HG03432 (cell line): Measurements from ENCODE around the gene ERBB2.
A peak's percentile ranks its signal among the peaks of the same experiment; 100 is the strongest.
"Not testable (repeated sequence)": the region's sequence is repeated elsewhere in the genome, so short reads cannot be mapped to it uniquely, and the experiment has no call there.

Experiments used
- ATAC-seq: cut with Tn5 transposase; IDR thresholded peaks from one replicate; pipeline ENCODE4 v1.9.1; 2021; ENCODE audit warnings: mild to moderate bottlenecking, moderate library complexity; ENCODE audit not compliant: unreplicated experiment

Gene ERBB2

DNA sequence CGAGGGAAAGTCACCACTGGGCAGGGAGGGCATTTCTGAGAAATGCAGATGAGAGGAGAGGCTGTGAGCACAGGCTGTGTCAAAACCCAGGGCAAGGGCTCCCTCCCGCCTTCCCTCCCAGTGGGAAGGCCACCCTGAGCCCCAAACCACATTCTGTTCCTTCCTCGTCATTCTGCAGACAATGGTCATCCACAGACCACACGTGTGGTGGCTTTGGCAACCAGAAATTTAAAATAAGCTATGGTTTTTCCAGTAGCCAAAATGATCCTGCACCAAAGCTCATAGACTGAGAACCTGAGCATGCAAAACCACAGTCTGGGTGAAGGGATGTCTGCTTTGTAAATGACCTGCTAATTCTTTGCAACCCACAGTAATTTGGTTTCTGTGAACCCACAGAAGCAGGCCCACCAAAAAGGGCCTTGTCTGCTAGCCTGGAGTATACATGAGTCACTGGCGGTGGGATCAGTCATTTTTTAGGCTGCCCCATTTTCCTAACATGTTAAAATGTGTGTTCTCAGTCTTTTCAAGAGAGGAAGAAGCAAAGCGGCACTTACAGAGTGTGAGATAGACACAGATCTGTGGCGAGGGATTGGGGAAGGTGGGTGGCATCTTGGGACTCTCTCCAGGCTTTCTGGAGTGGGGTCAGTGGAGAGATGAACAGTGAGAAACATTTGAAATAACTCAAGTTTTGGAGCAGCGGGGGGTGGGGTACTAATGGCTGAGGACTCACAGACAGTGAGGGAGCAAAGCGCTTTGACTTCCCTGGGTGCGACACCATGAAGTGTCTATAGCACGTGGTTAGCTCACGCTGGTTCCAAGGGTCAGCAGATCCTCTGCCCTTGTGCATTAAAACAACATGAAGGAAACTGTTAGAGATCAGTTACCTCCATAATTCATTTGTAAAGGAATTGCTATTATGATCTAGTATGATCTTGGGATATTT, 58.3 kb downstream of the ERBB2 start:
- ATAC-seq = no peak

DNA sequence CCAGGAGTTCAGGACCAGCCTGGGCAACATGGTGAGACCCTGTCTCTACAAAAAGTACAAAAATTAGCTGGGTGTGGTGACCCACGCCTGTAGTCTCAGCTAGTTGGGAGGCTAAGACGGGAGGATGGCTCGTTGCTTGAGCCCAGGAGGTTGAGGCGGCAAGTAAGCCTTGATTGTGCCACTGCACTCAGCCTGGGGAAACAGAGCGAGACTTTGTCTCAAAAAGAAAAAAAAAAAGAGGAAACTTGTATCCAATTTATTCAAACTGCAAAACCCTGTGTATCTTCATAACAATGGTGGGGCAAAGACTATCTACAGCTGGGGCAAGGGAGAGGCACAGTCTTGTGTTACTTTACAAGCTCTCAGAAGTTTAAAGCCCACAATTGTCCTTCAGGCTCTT, 59.3 kb downstream of the ERBB2 start:
- no peak for ATAC-seq

DNA sequence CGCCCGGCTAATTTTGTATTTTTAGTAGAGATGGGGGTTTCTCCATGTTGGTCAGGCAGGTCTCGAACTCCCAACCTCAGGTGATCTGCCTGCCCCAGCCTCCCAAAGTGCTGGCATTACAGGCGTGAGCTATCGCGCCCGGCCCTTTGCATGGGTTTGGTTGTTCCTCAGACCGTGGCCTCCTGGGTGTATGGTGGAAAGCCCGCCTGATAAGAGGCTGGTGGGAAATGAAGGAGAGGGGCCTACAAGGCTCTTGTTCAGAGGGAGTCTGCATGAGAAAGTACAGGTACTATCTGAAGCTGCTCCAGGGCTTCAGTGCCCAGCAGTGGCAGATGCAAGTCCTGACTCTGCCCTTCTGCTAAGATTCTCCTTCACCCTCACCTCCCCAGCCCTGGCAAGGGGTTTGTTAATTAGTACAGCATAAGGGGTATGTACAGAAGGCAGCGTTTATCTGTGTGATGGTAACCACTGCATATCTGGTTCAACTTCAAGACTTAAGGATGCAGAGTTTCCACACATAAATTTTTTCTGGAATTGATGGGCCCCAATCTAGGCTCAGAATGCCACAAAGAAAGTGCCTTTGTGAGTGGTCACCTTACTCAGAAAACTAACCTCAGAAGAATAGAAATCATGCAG, 62.1 kb downstream of the ERBB2 start:
- no peak for ATAC-seq

DNA sequence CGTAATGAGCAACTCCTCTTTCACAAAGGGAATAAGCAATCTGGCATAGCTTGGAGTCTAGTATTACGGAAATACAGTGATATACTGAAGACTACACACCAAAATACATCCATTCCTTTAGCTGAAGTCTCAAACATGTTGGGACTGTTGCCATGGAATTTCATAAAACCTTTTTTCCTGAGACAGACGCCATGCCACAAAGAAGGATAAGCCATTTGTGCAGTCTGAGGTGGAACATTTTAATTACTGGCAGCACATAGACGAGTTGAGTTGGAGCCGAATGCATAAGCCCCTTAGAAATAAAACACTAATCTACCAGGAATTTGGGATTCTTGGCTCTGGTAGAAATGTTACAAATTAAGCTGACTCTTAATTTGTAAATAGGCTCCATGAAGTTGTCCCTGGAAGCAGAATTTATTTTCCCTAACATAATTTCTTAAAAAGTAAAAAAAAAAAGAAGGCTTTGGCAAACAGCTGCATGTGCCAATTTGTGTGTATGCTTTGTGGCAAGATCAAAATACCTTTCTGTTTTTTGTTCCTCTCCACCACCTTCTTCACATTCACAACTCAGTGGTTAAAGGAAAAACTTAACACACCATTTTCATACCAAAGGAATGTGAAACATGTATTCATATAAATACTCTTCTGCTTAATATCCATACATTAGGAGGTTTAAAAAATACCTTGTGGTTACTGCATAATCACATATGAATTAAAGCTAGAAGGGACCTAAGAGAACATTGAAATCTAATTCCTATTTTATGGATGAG, 63.4 kb downstream of the ERBB2 start:
- no peak for ATAC-seq

DNA sequence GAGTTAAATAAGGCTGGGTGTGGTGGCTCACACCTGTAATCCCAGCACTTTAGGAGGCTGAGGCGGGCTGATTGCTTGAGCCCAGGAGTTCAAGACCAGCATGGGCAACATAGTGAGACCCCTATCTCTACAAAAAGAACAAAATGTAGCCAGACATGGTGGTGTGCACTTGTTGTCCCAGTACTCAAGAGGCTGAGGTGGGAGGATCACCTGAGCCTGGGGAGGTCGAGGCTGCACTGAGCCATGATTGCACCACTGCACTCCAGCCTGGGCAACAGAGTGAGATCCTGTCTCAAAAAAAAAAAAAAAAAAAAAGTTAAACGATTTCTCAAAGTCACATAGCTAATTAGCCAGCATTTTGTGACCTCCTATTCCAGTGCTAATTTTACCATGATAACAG, 64.3 kb downstream of the ERBB2 start:
- not testable (repeated sequence) for ATAC-seq

DNA sequence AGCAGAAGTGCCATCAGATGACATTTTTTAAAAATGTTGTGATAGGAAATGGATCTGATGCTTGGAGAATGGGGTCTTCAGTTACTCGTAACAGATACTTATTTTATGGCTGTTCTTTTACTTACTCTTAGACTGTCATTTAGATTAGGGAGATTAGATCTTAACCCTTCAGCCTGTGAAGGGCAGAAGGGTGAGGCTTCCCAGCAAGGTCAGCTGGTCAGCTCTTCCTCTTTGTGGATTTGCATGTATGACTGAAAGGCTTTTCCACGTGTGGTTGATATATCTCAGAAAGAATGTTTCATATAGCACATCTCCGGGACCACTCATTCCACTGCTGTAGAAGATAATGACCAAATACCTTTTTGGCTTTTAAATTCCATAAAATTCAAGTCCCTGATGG, 65.3 kb downstream of the ERBB2 start:
- no peak for ATAC-seq

DNA sequence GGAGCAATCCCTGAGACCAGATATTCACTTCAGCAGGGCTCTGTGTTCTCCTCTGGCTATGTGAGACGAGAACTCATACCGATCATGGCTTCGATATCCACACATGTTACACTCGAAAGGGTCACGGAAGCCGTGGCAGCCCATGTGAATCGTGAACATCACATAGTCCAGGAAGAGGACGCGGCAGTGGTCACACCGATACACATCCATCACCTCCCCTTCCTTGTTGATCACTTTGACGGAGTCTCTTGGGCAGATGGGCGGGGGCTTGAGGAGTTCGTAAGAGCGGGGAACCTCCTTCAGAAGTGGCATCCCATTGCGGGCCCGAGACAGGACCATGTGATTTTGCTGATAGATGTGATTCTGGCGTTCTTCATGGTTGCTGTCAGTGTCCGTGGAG, 65.9 kb downstream of the ERBB2 start:
- no peak for ATAC-seq

DNA sequence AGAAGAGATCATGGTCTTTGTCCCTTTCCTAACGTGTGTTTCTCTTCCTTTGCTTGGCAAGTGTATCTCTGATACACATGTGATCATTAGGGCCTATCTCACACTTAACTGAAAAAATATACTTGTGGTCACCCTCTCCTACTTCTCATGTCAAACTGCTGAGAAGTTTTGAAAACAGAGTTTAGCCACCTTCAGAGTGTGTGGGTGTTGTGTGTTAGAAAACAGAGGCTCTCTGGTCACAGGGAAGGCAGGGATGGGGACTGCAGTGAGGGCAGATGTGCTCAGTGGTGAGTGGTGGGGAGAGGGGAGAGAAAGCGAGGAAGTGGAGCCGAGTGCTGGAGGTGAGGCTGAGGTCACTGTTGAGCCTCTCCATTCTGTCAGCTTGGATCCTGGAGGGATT, 67.3 kb downstream of the ERBB2 start:
- ATAC-seq = no peak

DNA sequence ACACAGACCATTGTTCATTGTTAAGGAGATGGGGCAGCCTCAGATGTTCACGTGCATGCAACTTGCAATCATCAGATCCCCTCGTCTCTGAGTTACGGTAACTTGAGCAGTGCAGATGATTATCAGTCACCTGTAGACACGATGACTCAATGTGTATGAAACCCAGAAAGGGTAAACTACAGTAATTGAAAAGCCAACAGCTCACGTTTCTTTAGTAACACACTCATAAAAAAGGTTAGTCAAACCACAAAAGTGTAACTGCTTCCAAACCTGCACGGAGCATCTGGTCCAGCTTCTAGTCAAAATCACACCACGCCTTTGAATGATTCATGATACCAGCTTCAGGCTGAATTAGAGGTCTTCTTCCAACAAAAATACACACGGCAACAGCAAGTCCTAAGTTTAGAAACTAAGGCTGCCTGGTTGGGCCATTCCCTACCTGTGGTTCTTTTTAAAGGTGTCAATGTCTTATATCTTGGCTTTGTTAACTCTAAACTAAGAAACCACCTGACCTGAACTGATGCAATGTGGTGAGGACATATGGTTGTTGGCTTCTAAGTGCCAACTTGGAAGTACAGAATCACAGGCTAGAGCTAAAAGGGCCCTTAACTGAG, 70.2 kb downstream of the ERBB2 start:
- peak; percentile 65 for ATAC-seq

DNA sequence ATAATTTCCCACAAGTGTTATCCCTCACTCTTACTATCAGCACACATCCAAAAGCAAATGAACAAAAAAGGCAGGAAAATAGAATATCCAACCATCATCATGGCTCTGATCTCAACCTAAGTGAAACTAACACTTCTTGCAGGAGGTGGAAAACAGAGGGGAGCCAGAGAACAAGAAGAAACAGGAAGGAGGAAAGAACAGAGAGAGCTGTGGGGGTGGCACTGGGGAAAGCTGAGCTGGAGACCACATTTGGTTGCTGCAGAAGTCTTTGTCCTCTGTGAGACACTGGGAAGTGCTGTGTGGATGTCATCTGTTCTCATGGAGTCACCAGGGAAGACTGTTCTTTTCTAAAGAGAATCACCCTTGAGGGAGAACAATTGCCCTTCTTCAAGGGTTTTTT, 72.6 kb downstream of the ERBB2 start:
- ATAC-seq = no peak

DNA sequence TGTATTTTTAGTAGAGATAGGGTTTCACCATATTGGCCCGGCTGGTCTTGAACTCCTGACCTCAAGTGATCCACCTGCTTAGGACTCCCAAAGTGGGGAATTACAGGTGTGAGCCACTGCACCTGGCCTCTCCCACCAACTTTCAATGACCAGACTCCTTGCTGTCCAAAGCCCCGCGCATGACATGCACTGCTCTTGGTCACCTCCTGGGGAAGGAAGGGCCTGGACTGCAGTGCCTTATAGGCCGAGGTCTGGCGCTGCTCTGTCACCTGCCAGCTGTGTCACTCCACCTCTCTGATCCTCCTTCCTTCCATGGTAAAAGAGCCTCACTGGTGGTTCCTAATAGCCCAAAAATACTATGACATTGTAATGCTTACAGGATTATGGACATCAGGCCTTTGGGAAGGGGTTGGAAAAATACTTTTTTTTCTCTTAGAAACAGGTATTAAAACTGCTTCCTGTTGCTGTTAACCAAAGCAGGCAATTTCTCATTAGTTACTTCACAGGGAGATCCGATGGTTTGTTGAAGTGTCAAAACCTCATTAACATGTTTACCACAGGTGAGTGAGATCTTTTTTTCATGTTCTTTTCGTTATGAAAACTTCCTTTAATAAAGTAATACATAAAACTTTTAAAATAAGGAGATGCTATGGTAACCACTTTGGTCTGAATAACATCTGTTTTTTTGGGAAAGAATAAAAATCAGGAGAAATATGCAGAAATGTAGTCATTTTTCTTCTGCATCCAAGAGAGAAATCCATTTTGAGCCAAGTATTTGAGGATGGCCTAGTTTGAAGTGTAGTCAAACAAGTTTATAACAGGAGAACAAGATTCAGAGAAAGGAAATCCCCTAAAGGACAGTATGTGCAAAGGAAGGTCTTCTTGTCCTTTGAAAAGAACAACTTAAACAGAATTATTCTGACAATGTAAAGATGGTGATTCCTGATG, 73.4 kb downstream of the ERBB2 start:
- no peak for ATAC-seq

DNA sequence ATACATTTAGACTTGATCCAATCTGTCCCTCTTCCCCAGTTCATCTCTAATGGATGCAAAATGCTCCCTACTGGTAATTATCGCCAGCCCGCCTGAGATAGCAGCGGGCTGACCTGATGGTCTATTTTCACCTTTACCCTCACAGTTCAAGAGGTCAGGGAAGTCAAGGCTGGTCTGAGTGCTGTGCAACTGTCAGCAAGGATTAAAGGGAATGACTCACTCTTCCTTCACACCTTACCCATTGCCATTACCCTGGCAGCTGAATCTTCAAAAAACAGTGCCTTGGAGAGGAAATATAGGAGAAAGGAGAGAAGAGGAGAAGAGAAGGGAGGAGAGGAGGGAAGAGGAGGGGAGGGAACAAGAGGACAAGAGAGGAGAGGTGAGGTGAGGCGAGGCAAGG, 74.2 kb downstream of the ERBB2 start:
- ATAC-seq = no peak

DNA sequence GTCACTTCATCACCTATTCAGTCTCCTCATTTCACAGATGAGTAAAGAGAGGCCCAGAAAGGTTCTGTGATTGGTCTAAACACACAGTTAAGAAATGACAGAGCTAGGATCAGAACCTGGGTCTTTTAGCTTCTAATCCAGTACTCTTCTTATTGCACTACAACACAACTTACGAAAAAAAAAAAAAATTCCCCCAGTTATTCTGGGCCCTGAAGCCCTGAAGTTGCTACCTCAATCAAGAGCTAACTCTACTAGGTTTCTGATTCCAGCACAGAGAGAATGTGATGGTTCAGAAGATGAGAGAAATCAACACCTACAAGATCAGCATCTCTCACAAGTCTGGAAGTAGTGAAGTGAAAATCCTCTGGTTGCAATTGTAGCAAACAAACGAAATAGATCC, 75.2 kb downstream of the ERBB2 start:
- no peak for ATAC-seq

DNA sequence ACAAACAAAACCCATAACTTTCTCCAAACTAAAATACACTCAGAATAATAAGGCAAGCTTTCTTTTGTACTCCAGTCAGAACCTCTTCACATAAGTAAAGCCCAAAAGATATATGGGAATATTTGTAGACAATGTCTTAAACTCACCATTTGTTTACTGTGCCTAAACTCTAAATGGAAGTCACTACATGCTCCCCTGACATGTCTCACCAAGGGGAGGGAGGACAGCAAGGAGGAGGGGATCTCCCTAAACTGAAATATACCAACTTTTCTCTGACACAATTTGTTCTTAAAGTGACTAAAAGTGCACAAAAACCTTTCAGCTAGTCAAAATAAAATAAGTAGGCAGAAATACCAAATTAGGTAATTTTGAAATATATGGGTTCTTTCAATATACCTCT, 76.4 kb downstream of the ERBB2 start:
- ATAC-seq = no peak

DNA sequence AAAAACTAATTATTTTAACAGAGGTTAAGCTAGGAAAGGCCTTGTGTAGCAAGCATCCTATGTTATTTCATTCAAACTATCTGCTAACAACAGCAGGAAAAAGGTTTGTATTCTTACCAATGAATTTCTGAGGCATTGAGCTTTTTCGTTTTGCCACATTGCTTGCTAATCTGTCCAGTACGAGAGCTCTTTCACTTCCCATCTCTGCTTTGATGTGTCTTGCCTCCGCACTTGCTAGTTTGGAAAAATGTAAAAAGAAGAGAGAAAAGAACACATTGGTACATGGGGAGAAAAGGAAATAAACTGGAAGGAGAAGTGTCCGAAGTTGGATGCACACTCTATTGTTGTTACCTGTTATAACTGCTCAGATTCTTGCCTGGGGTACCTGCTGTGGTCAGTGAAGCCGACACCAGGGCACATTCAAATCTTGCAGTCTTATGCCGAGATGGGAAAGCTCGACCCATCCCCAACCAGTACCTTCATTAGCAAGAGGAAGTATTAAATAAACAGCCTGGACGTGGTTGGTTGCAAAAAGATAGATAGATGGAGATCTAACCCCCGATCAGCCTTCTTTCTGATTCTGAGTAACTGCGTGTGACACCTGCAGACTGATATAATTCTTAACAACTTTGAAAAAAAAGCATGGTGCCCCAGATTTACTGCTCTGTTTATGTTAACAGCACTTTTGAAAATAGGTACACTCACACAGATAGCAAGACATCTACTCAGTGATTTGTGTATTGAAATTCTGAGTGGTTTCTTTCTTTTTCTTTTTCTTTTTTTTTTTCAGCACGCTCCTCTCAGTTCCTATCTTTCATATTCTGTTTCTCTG, 77.9 kb downstream of the ERBB2 start:
- peak; percentile 56 for ATAC-seq
